Forelimb muscle (tissue), 1 donor: ENCODE data around the gene KRT34. TPM values are rescaled to one million over a fixed set of nuclear protein-coding genes. Genes with fewer than 3 reads are reported as not detected.
"Not testable (repeated sequence)": the region's sequence is repeated elsewhere in the genome, so short reads cannot be mapped to it uniquely, and the experiment has no call there.

ENCODE experiments used
- DNase-seq: peaks from one replicate; pipeline ENCODE4 v3.0.0-alpha.2; 2013; ENCODE audit warnings: low read depth
- polyA plus RNA-seq: library from polyadenylated mRNA; unstranded; fragments of 120-200 nt; gene quantifications from one replicate; pipeline ENCODE4 v1.2.1, GENCODE V29; 2013; ENCODE audit not compliant: insufficient read length

The KRT34 gene
- polyA plus RNA-seq, 1 donor, result not detected

- no peak for DNase-seq
These were observed 22.0 kb upstream of the KRT34 start for GRCh38 chr17:41404024-41404671.

GRCh38 chr17:41403404-41404023, 21.4 kb upstream of the KRT34 start:
- DNase-seq, result no peak

GRCh38 chr17:41402161-41402560, 20.1 kb upstream of the KRT34 start:
- no peak for DNase-seq

- no peak for DNase-seq
These were observed 15.0 kb upstream of the KRT34 start, which contains the start of gene KRT31 for GRCh38 chr17:41396996-41397660. KRT31 (minus strand) TSS chr17:41397608; CDS start chr17:41397539, 69 bp downstream.

- DNase-seq, result no peak
These were observed 14.2 kb upstream of the KRT34 start for GRCh38 chr17:41396340-41396739.

GRCh38 chr17:41395611-41396010, 13.5 kb upstream of the KRT34 start:
- DNase-seq, result no peak

GRCh38 chr17:41395044-41395443, 12.9 kb upstream of the KRT34 start:
- not testable (repeated sequence) for DNase-seq

GRCh38 chr17:41394254-41394996, 12.3 kb upstream of the KRT34 start:
- no peak for DNase-seq

GRCh38 chr17:41393826-41394225, 11.7 kb upstream of the KRT34 start:
- no peak for DNase-seq

- no peak for DNase-seq
These were observed 11.2 kb upstream of the KRT34 start for GRCh38 chr17:41393294-41393693.

- no peak for DNase-seq
These were observed 10.2 kb upstream of the KRT34 start for GRCh38 chr17:41392278-41392677.

- no peak for DNase-seq
These were observed 9.4 kb upstream of the KRT34 start for GRCh38 chr17:41391535-41391934.

GRCh38 chr17:41390411-41390938, 8.4 kb upstream of the KRT34 start:
- DNase-seq, result no peak

GRCh38 chr17:41387670-41388069, 5.6 kb upstream of the KRT34 start:
- DNase-seq, result no peak

- no peak for DNase-seq
These were observed 4.1 kb upstream of the KRT34 start for GRCh38 chr17:41386227-41386626.

GRCh38 chr17:41383690-41384089, 1.6 kb upstream of the KRT34 start:
- no peak for DNase-seq

GRCh38 chr17:41382394-41382793, 288 bp upstream of the KRT34 start:
- DNase-seq, result no peak

GRCh38 chr17:41380091-41380490, 2.0 kb downstream of the KRT34 start:
- DNase-seq, result not testable (repeated sequence)

GRCh38 chr17:41377546-41377945, 4.6 kb downstream of the KRT34 start:
- no peak for DNase-seq

- DNase-seq, result no peak
These were observed 12.4 kb downstream of the KRT34 start, which contains the start of gene KRT33B for GRCh38 chr17:41369713-41370112. KRT33B (minus strand) TSS chr17:41369813; CDS start chr17:41369750, 63 bp downstream.

- DNase-seq, result no peak
These were observed 13.1 kb downstream of the KRT34 start for GRCh38 chr17:41369023-41369422.
